Body of pancreas (tissue), 4 donors: Measurements from ENCODE around the gene H1-8. TPM values are rescaled to one million over a fixed set of nuclear protein-coding genes. Genes with fewer than 3 reads are reported as not detected.
"Not testable (repeated sequence)": the region's sequence is repeated elsewhere in the genome, so short reads cannot be mapped to it uniquely, and the experiment has no call there.

Source experiments
- ATAC-seq: fragments of 150-250 bp; one replicate; pipeline ENCODE4 v1.9.1; 2016
- DNase-seq, 4 donors: peaks; one replicate each; pipeline ENCODE4 v3.0.0-alpha.2; 2019
- H3K27ac ChIP-seq, 4 donors: fragments of 200-600 bp; sonication (generic); 1 replicate in 3 of 4; 2 replicates in 1 of 4; pipeline versions ENCODE4 v1.5.1 to v1.6.1; 2016 to 2019; ENCODE audit warnings: mild to moderate bottlenecking in 1 of 4, mixed read lengths in 1 of 4, moderate library complexity in 1 of 4
- H3K27me3 ChIP-seq, 2 donors: fragments of 200-600 bp; sonication (generic); one replicate each; pipeline ENCODE4 v1.6.0; 2016; ENCODE audit warnings: mild to moderate bottlenecking in 1 of 2
- H3K36me3 ChIP-seq, 2 donors: fragments of 200-600 bp; sonication (generic); replicated peaks in 1 of 2; 2 replicates each; pipeline ENCODE4 v1.5.1; 2016; ENCODE audit warnings: low read depth in 2 of 2; ENCODE audit not compliant: insufficient read depth in 1 of 2
- H3K4me1 ChIP-seq: fragments of 200-600 bp; sonication (generic); one replicate; pipeline ENCODE4 v1.6.0; 2016
- H3K4me3 ChIP-seq, 2 donors: fragments of 200-600 bp; sonication (generic); 1 replicate in 1 of 2; 2 replicates in 1 of 2; pipeline ENCODE4 v1.5.1; 2016 to 2019
- H3K9me3 ChIP-seq, 3 donors: fragments of 200-600 bp; sonication (generic); 1 replicate in 2 of 3; 2 replicates in 1 of 3; pipeline ENCODE4 v1.5.1; 2016
- CTCF ChIP-seq, 7 experiments: fragments of 450-650 bp in 4 of 7; fragments of 200-600 bp in 3 of 7; sonication (generic) in 3 of 7; IDR thresholded peaks; one replicate each; pipeline ENCODE4 v1.5.1; 2016 to 2019; ENCODE audit warnings: antibody characterized with exemption in 7 of 7
- POLR2A ChIP-seq, 3 donors: fragments of 450-650 bp; IDR thresholded peaks; one replicate each; pipeline ENCODE4 v1.6.1; 2016; ENCODE audit warnings: antibody characterized with exemption in 3 of 3, mild to moderate bottlenecking in 2 of 3
- WGBS, 2 donors: methylation state at CpG; one replicate each; pipeline ENCODE4 v1.1.5; 2017; 5-methylcytosine and 5-hydroxymethylcytosine counted together
- intact Hi-C: fragments of 100-400 bp; cut with DNase I; formaldehyde crosslinking; loops from one replicate; pipeline ENCODE4 v1.15.1; 2023
- total RNA-seq, 2 donors: library from RNA; depleted of rRNA; stranded (reverse); fragments of >200 nt; gene quantifications; one replicate each; pipeline ENCODE4 v1.1.0, GENCODE V29; 2016

The H1-8 gene
- total RNA-seq, 2 donors from 2014 or later: not detected

DNA sequence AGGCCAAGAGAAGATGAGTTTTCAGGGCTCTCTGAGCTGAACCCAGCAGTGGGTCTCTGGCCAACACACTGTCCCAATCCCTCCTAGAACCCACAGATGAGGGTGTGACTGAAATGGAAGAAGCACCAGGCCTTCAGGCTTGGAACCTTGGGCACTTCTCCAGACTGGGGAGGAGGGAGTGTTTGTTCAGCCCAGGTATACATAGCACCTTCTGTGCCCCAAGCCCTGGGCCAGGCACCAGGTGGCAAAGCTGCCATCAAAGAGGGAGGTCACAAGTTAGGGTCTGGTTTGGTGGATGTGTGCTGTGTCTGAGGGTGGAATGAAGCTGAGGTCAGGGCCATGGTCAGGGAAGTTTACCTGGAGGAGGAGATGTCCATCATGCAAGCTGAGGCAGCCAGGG lies 30.4 kb upstream of the H1-8 start:
- DNase-seq: peak in 1 of 4 donors; percentile 31
- TF ChIP-seq POLR2A (IDR thresholded peaks at IDR 0.05) (no peak), CTCF (IDR thresholded peaks at IDR 0.05) (no peak)
- no peaks in the 10 kb centered on the region for H3K27me3 ChIP-seq
- ATAC-seq: no peak
- H3K4me1 ChIP-seq: no peaks in the 10 kb centered on the region
- intact Hi-C loops: no loop called here
- H3K9me3 ChIP-seq: no peaks in the 10 kb centered on the region
- no peak overlapping the region for H3K4me3 ChIP-seq
- no peak overlapping the region for H3K27ac ChIP-seq
- H3K36me3 ChIP-seq: peaks cover 0 to under 1% of the 10 kb centered on the region in 2 donors

DNA sequence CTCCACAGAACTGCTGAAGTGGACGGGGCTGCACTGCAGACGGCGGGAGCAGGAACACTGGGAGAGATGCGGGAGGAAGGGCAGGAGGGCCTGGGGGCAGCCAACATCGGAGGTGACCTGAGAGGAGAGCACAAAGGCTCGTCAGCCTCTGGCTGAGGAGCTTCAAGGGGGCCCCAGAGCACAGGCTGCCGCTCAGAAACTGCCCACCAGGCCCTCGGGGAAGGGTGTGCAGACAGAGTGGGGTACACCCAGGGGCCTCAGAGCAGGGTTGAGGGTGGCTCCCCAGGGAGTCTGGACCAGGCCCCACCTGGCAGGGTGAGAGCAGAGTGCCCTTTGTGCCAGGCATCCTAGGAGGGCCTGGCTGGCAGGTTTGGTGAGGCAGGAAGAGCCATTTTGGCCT lies 29.3 kb upstream of the H1-8 start:
- H3K36me3 ChIP-seq: no peaks in the 10 kb centered on the region
- H3K9me3 ChIP-seq: no peaks in the 10 kb centered on the region
- no peaks in the 10 kb centered on the region for H3K4me1 ChIP-seq
- H3K4me3 ChIP-seq: no peak overlapping the region
- WGBS, 2 donors: 88 to 93% methylated on average over 8 of the region's 8 CpGs
- intact Hi-C loops: no loop called here
- DNase-seq (no peak), ATAC-seq (no peak)
- TF ChIP-seq POLR2A (IDR thresholded peaks at IDR 0.05) (no peak), CTCF (IDR thresholded peaks at IDR 0.05) (no peak)
- H3K27me3 ChIP-seq: no peaks in the 10 kb centered on the region
- no peak overlapping the region for H3K27ac ChIP-seq

DNA sequence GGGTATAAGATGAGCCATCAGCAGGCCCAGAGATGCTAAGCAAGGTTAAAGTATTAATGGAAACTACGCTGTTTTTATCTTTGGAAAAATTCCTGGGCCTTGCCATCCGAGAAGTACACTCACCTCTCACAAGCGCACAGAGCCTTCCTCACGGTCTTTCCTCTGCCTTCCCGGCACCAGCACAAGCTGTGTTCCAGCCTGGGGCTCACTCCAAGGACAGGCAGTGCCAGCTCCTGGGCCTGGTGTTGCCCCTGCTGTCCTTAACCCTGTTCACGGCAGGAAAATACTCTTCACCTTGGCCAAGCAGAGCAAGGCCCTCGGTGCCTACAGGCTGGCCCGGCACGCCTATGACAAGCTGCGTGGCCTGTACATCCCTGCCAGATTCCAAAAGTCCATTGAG lies 28.9 kb upstream of the H1-8 start:
- Histone ChIP-seq H3K36me3 (peaks cover 0 to 1% of the 10 kb centered on the region in 2 donors), H3K27me3 (no peaks in the 10 kb centered on the region), H3K4me3 (no peak overlapping the region), H3K9me3 (no peaks in the 10 kb centered on the region), H3K27ac (no peak overlapping the region), H3K4me1 (no peaks in the 10 kb centered on the region)
- DNase-seq: no peak
- WGBS, 2 donors: 94 to 96% methylated on average over 10 of the region's 10 CpGs
- no peak for TF ChIP-seq POLR2A (IDR thresholded peaks at IDR 0.05)
- no peak for TF ChIP-seq CTCF (IDR thresholded peaks at IDR 0.05)
- intact Hi-C loops: no loop called here
- ATAC-seq: no peak

- no peak overlapping the region for H3K27ac ChIP-seq
- TF ChIP-seq POLR2A (IDR thresholded peaks at IDR 0.05): no peak
- no peak for TF ChIP-seq CTCF (IDR thresholded peaks at IDR 0.05)
- no peaks in the 10 kb centered on the region for H3K27me3 ChIP-seq
- intact Hi-C loops: no loop called here
- ATAC-seq (no peak), DNase-seq (no peak)
- H3K9me3 ChIP-seq: no peaks in the 10 kb centered on the region
- no peaks in the 10 kb centered on the region for H3K4me1 ChIP-seq
- H3K4me3 ChIP-seq: no peak overlapping the region
- peaks cover 0 to 3% of the 10 kb centered on the region in 2 donors for H3K36me3 ChIP-seq
- WGBS, 2 donors: 93 to 96% methylated on average over 6 of the region's 6 CpGs
These were observed 28.4 kb upstream of the H1-8 start for GRCh38 chr3:129514563-129514962.

DNA sequence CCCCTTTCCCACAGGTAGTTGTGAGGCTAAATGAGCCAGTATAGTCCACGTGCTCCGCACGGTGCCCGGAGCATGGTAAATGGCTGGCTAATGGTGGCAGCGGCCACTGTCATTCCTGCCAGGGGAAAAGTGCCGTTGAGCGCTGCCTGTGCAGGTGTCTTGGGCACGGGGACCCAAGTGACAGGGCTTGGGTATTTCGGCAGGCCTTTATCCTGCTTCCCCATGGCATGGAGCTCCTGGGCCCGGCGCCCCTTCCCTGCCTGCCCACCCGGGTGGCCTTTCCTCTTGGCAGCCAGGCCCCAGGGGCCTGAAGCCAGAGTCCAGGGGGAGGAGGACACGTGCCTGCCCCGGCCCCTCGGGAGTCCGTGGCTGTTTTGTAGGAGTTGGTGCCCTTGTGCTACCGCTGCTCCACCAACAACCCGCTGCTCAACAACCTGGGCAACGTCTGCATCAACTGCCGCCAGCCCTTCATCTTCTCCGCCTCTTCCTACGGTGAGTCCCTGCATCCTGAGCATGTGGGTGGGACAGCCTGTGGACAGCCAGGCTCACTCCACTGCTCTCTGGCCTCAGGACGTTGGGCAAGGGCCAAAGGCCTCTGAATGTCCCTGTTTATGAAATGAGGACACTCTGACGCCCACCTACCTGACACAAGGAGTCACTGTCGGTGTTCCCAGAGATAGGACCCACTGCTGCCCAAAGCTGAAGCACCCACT lies 27.7 kb upstream of the H1-8 start:
- intact Hi-C loops: not testable (repeated sequence)

GRCh38 chr3:129515821-129516432 lies 27.0 kb upstream of the H1-8 start:
- 74 to 81% methylated on average over 4 to 6 of the region's 7 CpGs for WGBS, 2 donors
- DNase-seq, H3K36me3 ChIP-seq, H3K4me1 ChIP-seq, H3K27me3 ChIP-seq, H3K9me3 ChIP-seq, H3K27ac ChIP-seq, ATAC-seq, H3K4me3 ChIP-seq, intact Hi-C loops: not testable (repeated sequence)

More for the DNA sequence above, 27.7 kb upstream of the H1-8 start:
- not testable (repeated sequence) for DNase-seq, H3K27me3 ChIP-seq, H3K9me3 ChIP-seq, H3K36me3 ChIP-seq, H3K4me1 ChIP-seq, H3K4me3 ChIP-seq, ATAC-seq, H3K27ac ChIP-seq
- 89 to 97% methylated on average over 11 to 16 of the region's 25 CpGs for WGBS, 2 donors
